Duodenal mucosa (tissue), 2 donors: ENCODE results near the gene CSF2.
"Not testable (repeated sequence)": the region's sequence is repeated elsewhere in the genome, so short reads cannot be mapped to it uniquely, and the experiment has no call there.

Experiments used
- H3K27ac ChIP-seq: one replicate; pipeline ENCODE4 v1.7.0; 2013; ENCODE audit warnings: low read depth, low read length
- H3K27me3 ChIP-seq, 2 donors: one replicate each; pipeline ENCODE4 v1.7.0; 2013; ENCODE audit warnings: low read length in 2 of 2, control low read depth in 1 of 2; ENCODE audit not compliant: insufficient read depth in 2 of 2, control insufficient read depth in 1 of 2
- H3K36me3 ChIP-seq, 2 donors: one replicate each; pipeline ENCODE4 v1.7.0; 2013; ENCODE audit warnings: low read length in 2 of 2, control low read depth in 1 of 2; ENCODE audit not compliant: insufficient read depth in 2 of 2, control insufficient read depth in 1 of 2
- H3K4me1 ChIP-seq, 2 donors: one replicate each; pipeline ENCODE4 v1.7.0; 2013; ENCODE audit warnings: low read length in 2 of 2, control low read depth in 1 of 2; ENCODE audit not compliant: insufficient read depth in 2 of 2, control insufficient read depth in 1 of 2
- H3K4me3 ChIP-seq, 2 donors: one replicate each; pipeline ENCODE4 v1.7.0; 2013; ENCODE audit warnings: low read length in 2 of 2, low read depth in 1 of 2
- H3K9ac ChIP-seq, 2 donors: one replicate each; pipeline ENCODE4 v1.7.0; 2013; ENCODE audit warnings: low read length in 2 of 2, low read depth in 1 of 2
- H3K9me3 ChIP-seq, 2 donors: one replicate each; pipeline ENCODE4 v1.7.0; 2013; ENCODE audit warnings: low read length in 2 of 2, control low read depth in 1 of 2; ENCODE audit not compliant: control insufficient read depth in 1 of 2

Gene CSF2

DNA sequence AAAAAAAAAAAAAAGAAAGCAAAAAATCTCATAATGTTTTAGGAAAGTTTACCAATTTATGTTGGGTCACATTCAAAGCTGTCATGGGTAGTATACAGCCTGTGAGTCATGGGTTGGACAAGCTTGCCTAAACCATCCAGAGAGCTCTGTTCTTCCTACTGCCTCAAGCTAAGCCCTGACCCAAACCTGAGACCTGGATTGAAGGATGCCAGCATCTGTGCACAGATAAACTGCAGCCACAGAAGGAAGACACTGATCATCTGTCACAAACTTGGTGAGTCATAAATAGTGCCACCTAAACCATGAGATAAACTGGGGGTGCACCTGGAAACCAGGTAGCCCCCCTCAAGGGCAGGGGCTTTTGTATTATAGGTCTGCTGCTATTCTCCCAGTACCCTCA, 31.0 kb downstream of the CSF2 start:
- H3K36me3 ChIP-seq: no peaks in the 10 kb centered on the region
- no peak overlapping the region for H3K27ac ChIP-seq
- no peak overlapping the region for H3K4me3 ChIP-seq
- H3K27me3 ChIP-seq: no peaks in the 10 kb centered on the region
- no peak overlapping the region for H3K9ac ChIP-seq
- H3K4me1 ChIP-seq: peaks cover 22 to 24% of the 10 kb centered on the region in 2 donors
- H3K9me3 ChIP-seq: no peaks in the 10 kb centered on the region

DNA sequence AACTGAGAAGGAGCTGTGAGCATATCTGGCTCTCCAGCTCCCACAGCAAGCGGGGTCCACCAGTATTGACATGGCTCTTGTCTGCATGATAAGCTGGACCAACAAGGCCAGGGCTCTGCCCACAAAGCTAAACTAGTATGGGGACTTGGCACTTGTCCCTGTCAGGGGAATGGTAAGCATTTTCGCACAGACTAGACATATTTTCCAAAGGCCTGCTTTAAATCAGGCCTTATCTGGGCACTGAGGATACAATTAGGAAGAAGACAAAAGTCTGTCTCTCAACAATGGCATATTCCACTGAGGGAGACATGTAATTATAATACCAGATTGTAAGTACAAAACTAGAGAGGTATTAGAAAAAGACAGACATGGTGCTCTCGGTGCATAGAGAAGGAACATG, 32.1 kb downstream of the CSF2 start:
- H3K4me3 ChIP-seq: no peak overlapping the region
- no peaks in the 10 kb centered on the region for H3K9me3 ChIP-seq
- no peaks in the 10 kb centered on the region for H3K27me3 ChIP-seq
- H3K9ac ChIP-seq: no peak overlapping the region
- no peak overlapping the region for H3K27ac ChIP-seq
- no peaks in the 10 kb centered on the region for H3K36me3 ChIP-seq
- peaks cover 22 to 24% of the 10 kb centered on the region in 2 donors for H3K4me1 ChIP-seq

DNA sequence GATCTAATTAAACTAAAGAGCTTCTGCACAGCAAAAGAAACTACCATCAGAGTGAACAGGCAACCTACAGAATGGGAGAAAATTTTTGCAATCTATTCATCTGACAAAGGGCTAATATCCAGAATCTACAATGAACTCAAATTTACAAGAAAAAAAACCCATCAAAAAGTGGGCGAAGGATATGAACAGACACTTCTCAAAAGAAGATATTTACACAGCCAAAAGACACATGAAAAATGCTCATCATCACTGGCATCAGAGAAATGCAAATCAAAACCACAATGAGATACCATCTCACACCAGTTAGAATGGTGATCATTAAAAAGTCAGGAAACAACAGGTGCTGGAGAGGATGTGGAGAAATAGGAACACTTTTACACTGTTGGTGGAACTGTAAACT, 34.9 kb downstream of the CSF2 start:
- not testable (repeated sequence) for H3K36me3 ChIP-seq, H3K4me3 ChIP-seq, H3K27me3 ChIP-seq, H3K27ac ChIP-seq, H3K9me3 ChIP-seq, H3K9ac ChIP-seq
- peaks cover 10 to 11% of the 10 kb centered on the region in 2 donors for H3K4me1 ChIP-seq

DNA sequence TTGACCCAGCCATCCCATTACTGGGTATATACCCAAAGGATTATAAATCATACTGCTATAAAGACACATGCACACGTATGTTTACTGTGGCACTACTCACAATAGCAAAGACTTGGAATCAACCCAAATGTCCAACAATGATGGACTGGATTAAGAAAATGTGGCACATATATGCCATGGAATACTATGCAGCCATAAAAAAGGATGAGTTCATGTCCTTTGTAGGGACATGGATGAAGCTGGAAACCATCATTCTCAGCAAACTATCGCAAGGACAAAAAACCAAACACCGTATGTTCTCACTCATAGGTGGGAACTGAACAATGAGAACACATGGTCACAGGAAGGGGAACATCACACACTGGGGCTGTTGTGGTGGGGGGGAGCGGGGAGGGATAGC, 35.4 kb downstream of the CSF2 start:
- not testable (repeated sequence) for H3K27me3 ChIP-seq, H3K36me3 ChIP-seq, H3K27ac ChIP-seq, H3K9ac ChIP-seq, H3K4me1 ChIP-seq, H3K9me3 ChIP-seq, H3K4me3 ChIP-seq

DNA sequence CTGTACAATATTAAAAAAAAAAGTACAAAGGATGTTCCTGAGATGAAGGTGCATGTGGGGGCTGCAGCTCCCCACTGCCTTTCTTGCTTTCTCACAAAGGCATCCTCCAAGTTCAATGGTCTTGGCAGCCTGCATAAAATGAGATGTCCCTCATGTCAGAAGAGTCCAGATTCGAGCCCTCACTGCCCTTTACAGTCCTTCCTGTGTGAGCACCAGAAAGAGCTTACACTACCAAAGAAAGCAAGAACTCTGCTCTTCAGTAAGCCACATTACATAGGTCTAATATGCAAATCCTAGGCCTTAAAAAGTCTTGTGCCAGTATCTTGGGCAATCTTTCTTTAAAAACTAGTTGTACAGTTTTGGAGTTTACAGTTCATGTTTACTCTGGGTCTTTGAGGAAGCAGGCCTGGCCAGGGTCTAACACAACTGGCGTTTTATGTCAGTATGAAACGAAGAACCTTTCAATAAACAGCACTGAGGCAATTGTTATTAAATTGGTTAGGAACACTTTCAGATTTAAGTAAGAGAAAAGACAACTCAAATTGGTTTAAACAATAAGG, 36.0 kb downstream of the CSF2 start:
- H3K4me3 ChIP-seq: no peak overlapping the region
- no peak overlapping the region for H3K27ac ChIP-seq
- H3K36me3 ChIP-seq: no peaks in the 10 kb centered on the region
- H3K4me1 ChIP-seq: peaks cover 5% of the 10 kb centered on the region in 2 donors
- no peak overlapping the region for H3K9ac ChIP-seq
- H3K27me3 ChIP-seq: no peaks in the 10 kb centered on the region
- no peaks in the 10 kb centered on the region for H3K9me3 ChIP-seq

DNA sequence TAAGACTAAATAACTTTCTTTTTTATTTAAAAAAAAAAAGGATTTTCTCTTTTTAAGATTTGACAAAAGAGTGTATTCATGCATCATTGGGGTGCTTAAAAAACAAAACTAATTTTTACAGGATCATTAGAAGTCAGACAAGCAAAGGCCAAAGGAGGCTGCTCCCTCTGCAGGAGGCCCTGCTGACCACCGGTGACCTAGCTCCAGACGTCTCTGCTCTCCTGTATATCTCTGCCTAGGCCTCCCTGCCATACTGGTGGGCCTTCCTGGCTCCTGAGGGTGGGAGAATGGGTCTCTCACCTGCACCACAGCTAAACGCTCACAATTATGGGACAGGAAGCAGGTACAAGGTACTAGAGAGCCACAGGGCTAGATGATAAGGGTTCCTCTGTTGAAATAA, 36.6 kb downstream of the CSF2 start:
- Histone ChIP-seq H3K4me3 (no peak overlapping the region), H3K9ac (no peak overlapping the region), H3K27me3 (no peaks in the 10 kb centered on the region), H3K9me3 (no peaks in the 10 kb centered on the region), H3K27ac (no peak overlapping the region), H3K36me3 (no peaks in the 10 kb centered on the region), H3K4me1 (no peaks in the 10 kb centered on the region)

DNA sequence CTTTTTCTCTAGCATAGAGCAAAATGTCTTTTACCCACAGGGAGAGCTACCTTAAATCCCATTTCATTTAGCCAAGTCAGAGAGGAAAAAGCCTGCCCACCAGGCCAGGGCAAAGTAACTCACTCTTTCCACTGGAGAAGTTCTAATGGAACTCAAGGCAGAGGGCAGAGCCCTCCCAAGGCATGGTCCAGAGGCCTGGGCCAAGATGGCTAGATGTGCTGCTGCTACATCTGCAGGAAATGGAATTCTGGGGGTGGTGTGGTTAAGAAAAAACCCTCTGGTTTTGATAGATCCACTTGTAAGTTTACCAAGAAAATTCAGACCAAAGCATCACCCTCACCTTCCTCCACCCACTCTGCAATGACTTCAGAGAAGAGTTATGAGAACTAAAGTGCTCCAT, 37.3 kb downstream of the CSF2 start:
- no peak overlapping the region for H3K9ac ChIP-seq
- H3K36me3 ChIP-seq: no peaks in the 10 kb centered on the region
- H3K27ac ChIP-seq: no peak overlapping the region

DNA sequence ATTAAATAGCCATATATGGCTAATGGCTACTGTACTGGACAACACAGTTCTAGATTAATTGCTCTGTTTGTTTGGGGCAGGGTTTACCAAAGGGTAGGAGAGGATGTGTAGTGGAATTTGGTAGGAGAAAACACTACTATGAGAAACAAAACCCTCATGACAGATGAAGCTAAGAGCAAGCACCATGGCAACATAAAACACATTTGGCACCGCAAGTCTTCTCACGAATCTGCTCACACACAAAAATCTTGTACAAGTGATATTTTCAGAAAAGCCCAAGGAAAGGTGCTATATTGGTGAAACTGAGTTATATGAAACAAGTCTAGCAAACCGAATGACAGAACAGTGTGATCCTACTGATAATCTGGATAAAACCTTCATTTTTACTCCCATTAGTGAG, 38.5 kb downstream of the CSF2 start:
- H3K4me1 ChIP-seq: no peaks in the 10 kb centered on the region
- no peak overlapping the region for H3K9ac ChIP-seq
- no peaks in the 10 kb centered on the region for H3K9me3 ChIP-seq
- no peak overlapping the region for H3K4me3 ChIP-seq
- no peak overlapping the region for H3K27ac ChIP-seq
- H3K27me3 ChIP-seq: no peaks in the 10 kb centered on the region
- no peaks in the 10 kb centered on the region for H3K36me3 ChIP-seq

More for the DNA sequence above, 37.3 kb downstream of the CSF2 start:
- Histone ChIP-seq H3K4me3 (no peak overlapping the region), H3K4me1 (no peaks in the 10 kb centered on the region), H3K27me3 (no peaks in the 10 kb centered on the region), H3K9me3 (no peaks in the 10 kb centered on the region)

DNA sequence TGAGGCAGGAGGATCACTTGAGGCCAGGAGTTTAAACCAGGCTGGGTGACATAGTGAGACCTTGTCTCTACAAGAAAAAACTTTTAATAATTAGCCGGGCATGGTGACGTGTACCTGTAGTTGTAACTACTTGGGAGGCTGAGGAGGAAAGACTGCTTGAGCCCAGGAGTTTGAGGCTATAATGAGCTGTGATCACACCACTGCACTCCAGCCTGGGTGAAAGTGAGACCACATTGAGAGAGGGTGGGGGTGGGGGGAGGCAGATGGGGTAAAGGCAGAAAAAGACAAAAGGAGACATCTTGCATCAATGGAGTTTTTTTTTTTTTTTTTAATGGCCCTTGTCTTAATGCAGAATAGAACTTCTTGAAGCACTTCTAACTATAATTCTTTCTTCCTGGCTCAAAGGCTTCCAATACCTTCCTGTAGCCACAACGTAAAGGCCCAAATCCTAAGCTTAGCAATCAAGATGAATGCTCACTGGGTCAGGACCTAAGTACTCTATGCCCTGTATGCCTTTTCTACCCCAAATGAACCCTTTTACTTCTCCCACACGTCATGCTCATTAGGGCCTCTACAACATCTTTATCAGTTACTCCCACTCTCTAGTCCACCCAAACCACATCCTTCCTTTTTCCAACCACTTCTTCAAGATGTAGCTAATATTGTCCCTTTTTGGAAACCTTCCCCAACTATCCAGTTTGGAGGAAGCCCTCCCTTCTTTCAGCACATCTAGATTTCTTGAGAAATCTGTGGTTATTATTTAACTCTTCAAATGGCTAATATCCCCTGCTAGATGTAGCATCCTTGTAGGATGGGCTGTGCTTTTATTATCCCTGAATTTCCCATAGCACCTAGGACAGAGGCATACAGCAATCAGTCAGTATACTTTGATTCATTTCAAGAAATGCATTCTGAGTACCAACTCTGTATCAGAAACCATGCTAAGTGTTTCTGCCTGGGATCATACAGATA, 40.8 kb downstream of the CSF2 start:
- Histone ChIP-seq H3K9me3 (no peaks in the 10 kb centered on the region), H3K27me3 (no peaks in the 10 kb centered on the region), H3K36me3 (no peaks in the 10 kb centered on the region), H3K27ac (no peak overlapping the region), H3K4me3 (no peak overlapping the region), H3K4me1 (no peaks in the 10 kb centered on the region), H3K9ac (no peak overlapping the region)

DNA sequence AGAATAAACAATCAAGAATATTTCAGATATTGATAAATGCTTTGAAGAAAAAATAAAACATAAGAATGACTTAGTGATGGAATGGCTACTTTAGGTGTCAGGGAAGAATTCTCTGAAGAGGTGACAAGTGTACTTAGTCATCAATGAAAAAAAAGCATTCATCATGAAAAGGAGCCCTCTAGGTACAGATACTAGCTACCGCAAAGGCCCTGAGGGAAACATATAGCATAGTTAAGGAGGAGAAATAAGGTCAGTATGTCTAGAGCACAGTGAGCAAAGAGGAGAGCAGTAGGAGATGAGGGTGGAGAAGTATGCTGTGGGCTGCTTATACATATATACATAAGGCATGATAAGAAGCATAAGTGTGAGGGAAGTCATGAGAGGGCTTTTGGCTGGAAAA, 41.8 kb downstream of the CSF2 start:
- Histone ChIP-seq H3K9ac (no peak overlapping the region), H3K4me1 (no peaks in the 10 kb centered on the region), H3K27me3 (no peaks in the 10 kb centered on the region), H3K4me3 (no peak overlapping the region), H3K27ac (no peak overlapping the region), H3K9me3 (no peaks in the 10 kb centered on the region), H3K36me3 (no peaks in the 10 kb centered on the region)
